HG02840 (cell line): ENCODE data around the gene RBM19.

Experiments used
- ATAC-seq: cut with Tn5 transposase; IDR thresholded peaks from one replicate; pipeline ENCODE4 v1.9.1; 2021; ENCODE audit warnings: mild to moderate bottlenecking, moderate library complexity, moderate number of reproducible peaks; ENCODE audit not compliant: unreplicated experiment, low FRiP score

Gene RBM19

GRCh38 chr12:113792450-113792849 lies 173.7 kb downstream of the RBM19 start:
- no peak for ATAC-seq

- no peak for ATAC-seq
These were observed 177.9 kb downstream of the RBM19 start for GRCh38 chr12:113788020-113788856.

GRCh38 chr12:113786107-113786506 lies 180.0 kb downstream of the RBM19 start:
- ATAC-seq = no peak

GRCh38 chr12:113783811-113784210 lies 182.3 kb downstream of the RBM19 start:
- no peak for ATAC-seq

- ATAC-seq = no peak
These were observed 183.3 kb downstream of the RBM19 start for GRCh38 chr12:113782873-113783272.

GRCh38 chr12:113781415-113782198 lies 184.5 kb downstream of the RBM19 start:
- ATAC-seq = no peak

GRCh38 chr12:113779774-113780173 lies 186.4 kb downstream of the RBM19 start:
- no peak for ATAC-seq

- ATAC-seq = no peak
These were observed 187.5 kb downstream of the RBM19 start for GRCh38 chr12:113778432-113779132.

GRCh38 chr12:113777751-113778150 lies 188.4 kb downstream of the RBM19 start:
- ATAC-seq = no peak

- ATAC-seq = no peak
These were observed 189.6 kb downstream of the RBM19 start for GRCh38 chr12:113776536-113776935.

GRCh38 chr12:113774526-113774925 lies 191.6 kb downstream of the RBM19 start:
- no peak for ATAC-seq

- ATAC-seq = no peak
These were observed 193.6 kb downstream of the RBM19 start for GRCh38 chr12:113772505-113773030.

GRCh38 chr12:113770389-113770865 lies 195.7 kb downstream of the RBM19 start:
- ATAC-seq = no peak

- ATAC-seq = no peak
These were observed 196.8 kb downstream of the RBM19 start for GRCh38 chr12:113769305-113769704.

- ATAC-seq = no peak
These were observed 197.3 kb downstream of the RBM19 start for GRCh38 chr12:113768850-113769249.

GRCh38 chr12:113766879-113767878 lies 198.9 kb downstream of the RBM19 start:
- ATAC-seq = no peak
